GM12873 (cell line): ENCODE measurements around the gene BCAM.

Experiments used
- TF ChIP-seq, protein P1 (sequence below): IDR thresholded peaks from 2 replicates; pipeline ENCODE4 v1.5.1; 2012; ENCODE audit warnings: low read depth, mild to moderate bottlenecking, moderate library complexity, low read length, control low read depth; ENCODE audit not compliant: insufficient read depth; ENCODE audit errors: missing control alignments

Gene BCAM

DNA sequence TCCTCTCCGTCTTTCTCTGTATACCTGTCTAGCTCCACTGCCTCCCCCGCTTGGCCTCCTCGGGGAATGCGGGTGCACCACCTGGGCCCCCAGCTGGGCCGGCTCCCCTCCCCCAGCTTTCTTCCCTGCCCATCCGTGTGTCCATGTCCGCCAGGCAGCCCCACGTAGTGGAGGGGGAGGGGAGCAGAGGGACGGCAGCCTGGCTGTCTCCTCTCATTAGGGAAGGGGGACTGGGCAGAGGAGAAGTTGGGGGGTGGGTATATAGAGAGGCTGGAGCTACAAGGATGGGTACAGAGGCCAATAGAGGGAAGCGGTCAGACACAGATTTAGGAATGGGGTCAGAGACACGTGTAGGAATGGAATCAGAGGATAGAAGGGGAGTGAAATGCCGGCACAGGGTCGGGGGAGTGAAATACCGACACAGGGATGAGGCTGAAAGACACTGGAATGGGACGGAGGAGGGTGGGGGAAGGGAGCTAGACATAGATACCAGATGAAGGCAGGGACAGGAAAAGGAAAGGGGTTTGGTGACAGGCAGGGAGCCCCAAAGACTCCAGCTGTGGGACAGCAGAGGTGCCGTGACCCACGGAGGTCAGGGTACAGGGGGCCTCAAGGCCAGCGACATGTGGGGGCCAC is 40.0 kb downstream of the BCAM start:
- TF ChIP-seq, protein P1, sequence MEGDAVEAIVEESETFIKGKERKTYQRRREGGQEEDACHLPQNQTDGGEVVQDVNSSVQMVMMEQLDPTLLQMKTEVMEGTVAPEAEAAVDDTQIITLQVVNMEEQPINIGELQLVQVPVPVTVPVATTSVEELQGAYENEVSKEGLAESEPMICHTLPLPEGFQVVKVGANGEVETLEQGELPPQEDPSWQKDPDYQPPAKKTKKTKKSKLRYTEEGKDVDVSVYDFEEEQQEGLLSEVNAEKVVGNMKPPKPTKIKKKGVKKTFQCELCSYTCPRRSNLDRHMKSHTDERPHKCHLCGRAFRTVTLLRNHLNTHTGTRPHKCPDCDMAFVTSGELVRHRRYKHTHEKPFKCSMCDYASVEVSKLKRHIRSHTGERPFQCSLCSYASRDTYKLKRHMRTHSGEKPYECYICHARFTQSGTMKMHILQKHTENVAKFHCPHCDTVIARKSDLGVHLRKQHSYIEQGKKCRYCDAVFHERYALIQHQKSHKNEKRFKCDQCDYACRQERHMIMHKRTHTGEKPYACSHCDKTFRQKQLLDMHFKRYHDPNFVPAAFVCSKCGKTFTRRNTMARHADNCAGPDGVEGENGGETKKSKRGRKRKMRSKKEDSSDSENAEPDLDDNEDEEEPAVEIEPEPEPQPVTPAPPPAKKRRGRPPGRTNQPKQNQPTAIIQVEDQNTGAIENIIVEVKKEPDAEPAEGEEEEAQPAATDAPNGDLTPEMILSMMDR = no peak

DNA sequence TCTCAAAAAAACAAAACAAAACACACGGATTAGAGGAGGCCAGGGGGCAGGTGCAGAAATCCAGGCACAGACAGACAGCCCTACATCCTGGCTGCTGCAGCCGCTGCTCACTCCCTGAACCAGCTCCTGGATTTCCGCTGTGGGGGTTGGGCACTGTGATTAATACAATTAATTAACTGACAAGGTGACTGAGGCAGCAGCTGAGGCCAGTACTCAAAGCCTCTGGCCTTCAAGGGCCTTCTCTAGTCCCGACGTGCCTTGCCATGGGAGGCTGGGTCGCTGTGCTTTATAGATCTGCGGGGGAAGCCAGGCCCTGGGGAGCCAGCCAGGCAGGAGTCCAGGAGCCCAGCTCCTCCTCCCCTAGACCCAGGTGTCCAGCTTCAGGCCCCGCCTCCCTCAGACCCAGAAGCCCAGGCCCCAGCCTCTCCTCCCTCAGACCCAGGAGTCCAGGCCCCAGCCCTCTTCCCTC is 41.8 kb downstream of the BCAM start:
- TF ChIP-seq, protein P1 = no peak

DNA sequence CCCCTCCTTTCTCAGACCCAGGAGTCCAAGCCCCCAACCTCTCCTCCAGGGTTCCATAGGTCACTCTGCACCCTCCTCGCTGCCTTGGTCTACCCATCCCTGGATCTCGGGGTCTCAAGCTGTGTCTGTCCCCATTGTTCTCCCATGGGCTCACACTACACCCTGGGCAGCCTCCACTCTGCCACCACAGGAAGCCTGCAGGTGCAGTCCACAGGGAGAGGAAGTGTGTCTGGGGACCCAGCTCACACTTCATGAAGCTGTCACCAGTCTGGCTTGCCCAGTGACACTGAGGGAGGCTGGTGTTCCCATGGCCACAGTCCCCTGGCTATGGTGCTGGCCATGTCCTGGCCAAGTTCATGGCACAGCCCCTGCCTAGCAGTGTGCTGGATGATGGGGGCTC is 42.5 kb downstream of the BCAM start:
- TF ChIP-seq, protein P1 = no peak

DNA sequence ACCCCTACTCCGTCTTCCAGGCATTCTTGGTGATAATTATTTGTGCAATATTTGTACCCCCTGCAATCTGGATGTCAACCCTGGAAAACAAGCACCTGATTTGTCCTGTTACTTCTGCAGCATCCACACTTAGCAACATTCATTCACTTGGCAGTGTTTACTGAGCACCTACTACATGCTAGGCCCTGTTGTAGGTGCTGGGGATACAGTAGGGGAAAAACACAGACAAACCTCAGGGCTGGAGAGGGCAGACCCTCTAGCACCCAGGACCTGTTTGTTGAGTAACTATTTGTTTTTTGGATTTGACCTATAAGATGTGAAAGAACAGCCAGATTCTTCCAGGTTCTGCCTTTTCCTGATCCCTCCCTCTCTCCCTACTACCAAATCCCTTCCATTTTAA is 46.7 kb downstream of the BCAM start:
- TF ChIP-seq, protein P1 = no peak

DNA sequence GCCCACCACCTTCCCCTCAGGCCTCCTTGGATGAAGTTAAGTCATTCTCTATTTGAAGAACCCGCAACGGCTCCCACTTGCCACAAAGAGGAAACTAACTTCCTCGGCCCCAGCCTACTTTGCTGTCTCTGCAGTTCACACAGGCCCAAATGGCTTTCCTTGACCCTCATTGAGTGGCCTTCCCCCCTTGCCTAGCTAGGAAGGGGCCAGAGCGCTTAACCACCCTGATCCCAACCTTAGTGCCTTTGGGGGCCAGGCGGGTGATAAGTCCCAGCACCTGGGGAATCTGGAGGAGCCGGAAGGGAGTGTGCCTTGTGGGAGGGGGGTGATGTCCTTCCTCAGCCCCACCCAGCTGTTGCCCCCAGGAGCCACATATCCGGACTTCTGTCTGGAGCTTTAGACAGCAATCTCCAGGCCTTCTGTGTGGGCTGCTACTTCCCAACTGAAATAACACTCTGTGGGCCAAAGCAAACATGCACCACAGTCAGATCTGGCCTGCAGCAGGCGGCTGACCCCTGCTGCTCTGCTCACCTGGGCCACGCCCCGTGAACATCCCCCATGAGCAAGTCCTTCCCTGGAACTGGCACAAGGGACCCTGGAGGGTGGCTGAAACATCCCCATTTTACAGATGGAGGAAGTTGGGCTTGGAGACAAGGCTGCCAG is 47.6 kb downstream of the BCAM start:
- TF ChIP-seq, protein P1 = no peak

DNA sequence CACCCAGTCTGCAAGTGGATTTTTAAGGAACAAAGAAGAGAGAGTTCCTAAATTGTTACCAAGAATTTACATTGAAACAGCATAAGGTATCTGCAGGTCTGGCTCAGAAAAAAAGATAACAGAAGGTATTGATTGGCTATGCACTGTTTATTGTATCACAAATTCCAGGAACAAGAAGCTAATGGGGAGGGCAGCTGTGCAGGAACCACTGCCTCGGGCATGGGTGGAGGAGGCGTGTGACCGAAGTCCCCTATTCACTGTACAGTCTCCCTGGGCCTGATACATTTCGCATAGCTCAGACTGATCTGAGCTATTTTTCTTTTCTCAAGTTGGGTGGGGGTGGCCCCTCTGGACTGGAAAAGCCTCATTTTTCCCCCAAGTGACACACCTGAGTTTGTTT is 48.9 kb downstream of the BCAM start:
- TF ChIP-seq, protein P1 = no peak

DNA sequence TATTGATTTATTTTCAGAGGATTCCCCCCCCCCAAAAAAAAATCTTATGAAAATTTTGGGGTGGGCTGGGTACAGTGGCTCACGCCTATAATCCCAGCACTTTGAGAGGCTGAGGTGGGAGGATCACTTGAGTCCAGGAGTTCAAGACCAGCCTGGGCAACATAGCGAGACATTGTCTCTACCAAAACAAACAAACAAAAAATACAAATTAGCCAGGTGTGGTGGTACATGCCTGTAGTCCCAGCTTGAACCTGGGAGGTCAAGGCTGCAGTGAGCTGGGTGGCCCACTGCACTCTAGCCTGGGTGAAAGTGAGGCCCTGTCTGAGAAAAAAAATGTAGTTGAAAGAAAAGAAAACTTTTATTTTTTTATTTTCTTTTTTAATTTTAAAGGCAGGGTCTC is 55.1 kb downstream of the BCAM start:
- TF ChIP-seq, protein P1 = no peak
